Naive thymus-derived CD8-positive, alpha-beta T cell (primary cell): ENCODE data around the gene FLYWCH1. TPM values are rescaled to one million over a fixed set of nuclear protein-coding genes. Genes with fewer than 3 reads are reported as not detected.
A peak's percentile ranks its signal among the peaks of the same experiment; 100 is the strongest.

Source experiments
- ATAC-seq, 2 donors: fragments of 150-1000 bp; cut with Tn5 transposase in 1 of 2; sonication (Bioruptor Pico), chemical (Tn5 transposase) in 1 of 2; 1 replicate in 1 of 2; 2 replicates in 1 of 2; pipeline ENCODE4 v1.10.0; 2021; ENCODE audit warnings: mild to moderate bottlenecking in 2 of 2, moderate library complexity in 2 of 2
- POLR2A ChIA-PET: fragments of 350-600 bp; sonication (Branson Sonifier 250); formaldehyde crosslinking; loops from one replicate; lab custom pipeline; 2021; ENCODE audit warnings: antibody characterized with exemption; lab: Charles Lee
- DNase-seq, 10 donors: peaks; one replicate each; pipeline versions ENCODE4 v3.0.0 to v3.0.0-alpha.2; 2020 to 2022
- H3K27ac Mint-ChIP-seq, 10 donors: one replicate each; pipeline ENCODE4 v1.8.0; 2020 to 2022; ENCODE audit warnings: mild to moderate bottlenecking in 10 of 10, mixed read lengths in 10 of 10, moderate library complexity in 4 of 10, inconsistent platforms in 1 of 10
- H3K27me3 Mint-ChIP-seq, 5 donors: one replicate each; pipeline ENCODE4 v1.8.0; 2021 to 2022; ENCODE audit warnings: mixed read lengths in 5 of 5
- H3K36me3 Mint-ChIP-seq, 3 donors: one replicate each; pipeline ENCODE4 v1.8.0; 2020 to 2022; ENCODE audit warnings: mixed read lengths in 3 of 3, mild to moderate bottlenecking in 2 of 3, inconsistent platforms in 1 of 3
- H3K4me1 Mint-ChIP-seq, 4 donors: one replicate each; pipeline ENCODE4 v1.8.0; 2021 to 2022; ENCODE audit warnings: mixed read lengths in 4 of 4
- H3K4me3 Mint-ChIP-seq, 10 donors: one replicate each; pipeline ENCODE4 v1.8.0; 2020 to 2022; ENCODE audit warnings: mild to moderate bottlenecking in 10 of 10, mixed read lengths in 10 of 10, moderate library complexity in 6 of 10, inconsistent platforms in 1 of 10
- H3K9me3 Mint-ChIP-seq, 9 donors: one replicate each; pipeline ENCODE4 v1.8.0; 2020 to 2022; ENCODE audit warnings: mixed read lengths in 9 of 9, mild to moderate bottlenecking in 3 of 9, inconsistent platforms in 1 of 9, moderate library complexity in 1 of 9
- polyA plus RNA-seq, 3 donors: library from polyadenylated mRNA; unstranded; fragments of 300-500 nt; fragmentation: Illumina TruSeq; gene quantifications; one replicate each; pipeline ENCODE4 v1.2.3, GENCODE V29; 2021
- total RNA-seq, 8 experiments: library from RNA in 2 of 8; stranded (reverse) in 2 of 8; gene quantifications; one replicate each; pipeline ENCODE4 v1.2.3 and lab custom pipeline; 2021 to 2026

The FLYWCH1 gene
- total and polyA plus RNA-seq, 5 experiments from 2014 or later, result 5.9 to 113 (median 18.4) TPM

DNA sequence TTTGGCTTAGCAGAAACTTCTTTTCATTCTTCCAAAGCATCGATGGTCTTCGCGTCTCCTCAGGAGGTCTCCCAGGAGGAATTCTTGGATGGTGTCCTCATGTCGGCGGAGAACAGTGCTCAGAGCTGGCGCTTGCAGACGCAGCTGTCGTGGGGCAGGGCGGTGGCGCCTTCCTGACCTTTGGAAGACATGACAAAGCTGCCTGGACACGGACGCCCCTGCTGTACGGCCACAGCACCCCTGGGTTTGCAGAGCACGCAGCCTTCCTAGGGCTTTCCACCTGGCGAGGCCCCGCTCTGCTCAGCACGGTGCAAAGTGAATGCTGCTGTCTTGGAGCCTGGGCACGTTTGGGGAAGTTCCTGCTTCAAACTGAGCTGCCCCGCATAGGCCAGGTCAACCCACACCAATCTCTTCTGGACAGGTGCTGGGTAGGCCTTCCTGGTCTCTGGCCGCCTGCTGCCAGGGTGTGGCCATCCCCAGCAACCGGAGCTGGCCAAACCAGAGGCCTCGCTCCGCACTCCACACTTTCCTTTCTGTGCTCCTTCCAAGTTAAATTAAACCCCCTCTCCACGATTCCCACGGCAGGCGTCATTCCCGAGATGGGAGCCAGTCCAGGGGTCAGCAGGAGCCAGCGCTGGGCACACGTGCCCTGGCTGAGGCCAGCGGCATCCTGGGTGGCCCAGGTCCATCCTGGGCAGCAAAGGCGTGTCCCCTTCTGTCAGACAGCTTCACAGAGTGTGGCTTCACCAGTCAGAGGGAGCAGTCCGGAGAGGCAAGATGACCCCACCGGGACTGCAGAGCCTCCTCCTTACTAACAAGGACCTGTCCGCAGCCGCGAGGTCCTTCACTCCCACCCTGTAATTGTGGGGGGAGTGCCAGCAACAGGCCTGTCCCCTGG is 37.3 kb downstream of the FLYWCH1 start:
- H3K4me3 Mint-ChIP-seq, result no peak overlapping the region
- no peak for ATAC-seq
- POLR2A ChIA-PET, result no interaction called here

GRCh38 chr16:2949705-2950352 is 38.1 kb downstream of the FLYWCH1 start:
- Mint-ChIP-seq H3K27ac (no peak overlapping the region), H3K9me3 (no peaks in the 10 kb centered on the region), H3K27me3 (peaks cover 0 to 4% (median 0%) of the 10 kb centered on the region in 5 donors), H3K4me3 (peak overlapping the region in 1 of 10 donors; percentile 19), H3K4me1 (peaks cover 0 to 11% (median 3%) of the 10 kb centered on the region in 4 donors), H3K36me3 (peaks cover 0 to 7% (median 6%) of the 10 kb centered on the region in 3 donors)
- DNase-seq (peak in 1 of 10 donors; percentile 54), ATAC-seq (no peak)
- POLR2A ChIA-PET, result no interaction called here

More for the DNA sequence above, 37.3 kb downstream of the FLYWCH1 start:
- Mint-ChIP-seq H3K27me3 (peaks cover 0 to under 1% (median 0%) of the 10 kb centered on the region in 5 donors), H3K27ac (peak overlapping the region in 1 of 10 donors; percentile 4), H3K36me3 (peaks cover 0 to 8% (median 6%) of the 10 kb centered on the region in 3 donors), H3K4me1 (peaks cover 0 to 7% (median 2%) of the 10 kb centered on the region in 4 donors), H3K9me3 (no peaks in the 10 kb centered on the region)
- DNase-seq, result peak in 1 of 10 donors; percentile 54

- no peak overlapping the region for H3K4me3 Mint-ChIP-seq
- POLR2A ChIA-PET, result no interaction called here
- H3K36me3 Mint-ChIP-seq, result peaks cover 0 to 7% (median 6%) of the 10 kb centered on the region in 3 donors
- DNase-seq, result peak in 1 of 10 donors; percentile 37
- no peak overlapping the region for H3K27ac Mint-ChIP-seq
- H3K27me3 Mint-ChIP-seq, result peaks cover 0 to 4% (median 0%) of the 10 kb centered on the region in 5 donors
- H3K4me1 Mint-ChIP-seq, result peaks cover 0 to 11% (median 3%) of the 10 kb centered on the region in 4 donors
- no peaks in the 10 kb centered on the region for H3K9me3 Mint-ChIP-seq
- no peak for ATAC-seq
Measured at GRCh38 chr16:2950353-2950724, 38.6 kb downstream of the FLYWCH1 start.

- Mint-ChIP-seq H3K27me3 (peaks cover 0 to 4% (median 0%) of the 10 kb centered on the region in 5 donors), H3K9me3 (no peaks in the 10 kb centered on the region), H3K4me3 (no peak overlapping the region), H3K4me1 (peaks cover 0 to 11% (median 3%) of the 10 kb centered on the region in 4 donors), H3K36me3 (peaks cover 0 to 7% (median 6%) of the 10 kb centered on the region in 3 donors), H3K27ac (no peak overlapping the region)
- POLR2A ChIA-PET, result no interaction called here
- DNase-seq (no peak), ATAC-seq (no peak)
Measured at GRCh38 chr16:2950773-2951172, 39.0 kb downstream of the FLYWCH1 start.

DNA sequence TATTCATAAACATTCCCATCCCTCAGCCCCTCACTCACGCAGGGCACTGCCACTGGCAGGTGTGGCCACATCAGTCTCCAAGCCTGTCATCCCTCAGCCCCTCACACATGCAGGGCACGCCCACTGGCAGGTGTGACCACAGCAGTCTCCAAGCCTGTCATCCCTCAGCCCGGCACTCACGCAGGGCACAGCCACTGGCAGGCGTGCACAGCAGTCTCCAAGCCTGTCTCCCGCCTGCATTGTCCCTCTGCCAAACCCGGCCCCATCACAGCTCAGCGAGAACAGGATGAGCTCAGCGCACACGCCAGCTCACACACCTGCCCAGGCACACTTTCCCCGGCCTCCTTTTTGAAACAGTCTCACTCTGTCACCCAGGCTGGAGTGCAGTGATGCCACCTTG is 40.9 kb downstream of the FLYWCH1 start:
- DNase-seq, result peak in 1 of 10 donors; percentile 44
- Mint-ChIP-seq H3K27ac (no peak overlapping the region), H3K9me3 (no peaks in the 10 kb centered on the region), H3K36me3 (peaks cover 0 to 3% (median 2%) of the 10 kb centered on the region in 3 donors), H3K27me3 (peaks cover 3 to 17% (median 7%) of the 10 kb centered on the region in 5 donors), H3K4me3 (no peak overlapping the region), H3K4me1 (peaks cover 0 to 11% (median 3%) of the 10 kb centered on the region in 4 donors)
- no peak for ATAC-seq
- POLR2A ChIA-PET, result interaction anchor here (1.3 kb wide), 1 partner anchor 10 kb away, joined by 3 read pairs; no protein-coding TSS in a partner anchor

- POLR2A ChIA-PET, result interaction anchor here (0.7 kb wide), 1 partner anchor 21 kb away, joined by 5 read pairs; no protein-coding TSS in a partner anchor
- DNase-seq (peak in 1 of 10 donors; percentile 27), ATAC-seq (no peak)
- Mint-ChIP-seq H3K27me3 (peaks cover 3 to 17% (median 7%) of the 10 kb centered on the region in 5 donors), H3K36me3 (peaks cover 0 to 3% (median 0%) of the 10 kb centered on the region in 3 donors), H3K4me3 (no peak overlapping the region), H3K9me3 (no peaks in the 10 kb centered on the region), H3K27ac (no peak overlapping the region), H3K4me1 (peaks cover 0 to 11% (median 3%) of the 10 kb centered on the region in 4 donors)
Measured at GRCh38 chr16:2953706-2954627, 42.2 kb downstream of the FLYWCH1 start.

DNA sequence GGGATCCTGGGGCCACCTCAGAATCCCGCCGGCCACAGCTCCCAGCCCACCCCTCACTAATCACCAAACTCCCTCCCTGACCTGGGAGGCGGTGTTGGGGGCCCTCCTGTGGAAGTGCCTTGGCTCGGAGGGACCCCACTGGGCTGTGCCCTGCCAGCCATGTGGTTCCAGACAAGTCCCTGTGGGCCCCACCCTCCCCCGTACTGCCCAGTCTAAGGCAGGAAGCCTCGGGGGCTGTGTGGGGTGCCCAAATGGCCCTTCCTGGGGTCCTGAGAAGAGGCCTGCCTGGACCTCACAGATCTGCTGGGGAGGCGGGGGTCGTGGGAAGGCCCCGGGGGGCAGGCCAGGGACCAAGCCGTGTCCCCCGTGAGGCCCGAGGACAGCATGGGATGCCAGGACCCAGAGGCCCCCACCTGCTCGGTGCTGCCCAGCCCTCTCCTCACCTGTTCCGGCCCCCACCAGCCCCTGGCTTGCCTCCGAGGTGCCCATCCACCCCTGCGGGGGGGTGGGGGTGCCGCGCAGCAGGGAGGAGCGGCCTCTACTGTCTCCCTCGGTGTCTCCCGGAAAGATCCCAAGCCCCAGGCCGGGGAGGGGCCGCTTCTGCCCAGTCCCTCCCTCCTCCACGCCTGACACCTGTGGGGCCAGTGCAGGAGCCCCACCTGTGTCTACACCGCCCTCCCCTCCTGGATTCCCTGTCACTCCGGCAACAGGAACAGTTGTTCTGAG is 43.1 kb downstream of the FLYWCH1 start:
- POLR2A ChIA-PET, result no interaction called here
- Mint-ChIP-seq H3K9me3 (no peaks in the 10 kb centered on the region), H3K27me3 (peaks cover 3 to 18% (median 7%) of the 10 kb centered on the region in 5 donors), H3K36me3 (no peaks in the 10 kb centered on the region), H3K27ac (no peak overlapping the region), H3K4me1 (peaks cover 0 to 11% (median 3%) of the 10 kb centered on the region in 4 donors), H3K4me3 (no peak overlapping the region)
- DNase-seq (peak in 1 of 10 donors; percentile 53), ATAC-seq (no peak)

DNA sequence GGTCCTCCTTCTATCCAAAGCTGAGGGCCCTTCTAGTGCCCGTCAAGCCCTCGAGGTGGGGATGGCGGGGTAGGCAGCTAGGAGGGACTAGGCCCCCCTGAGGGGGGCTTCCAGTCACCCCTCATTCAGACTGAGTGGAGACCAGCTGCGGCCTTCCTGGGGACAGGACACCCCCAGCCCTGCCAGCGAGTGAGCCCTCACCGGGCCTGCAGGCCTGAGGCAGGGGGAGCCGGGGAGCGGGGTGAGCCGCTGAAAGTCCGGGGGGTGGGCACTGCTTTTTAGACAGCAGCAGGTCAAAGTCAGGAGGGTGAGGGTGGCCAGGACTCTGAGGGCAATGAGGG is 43.7 kb downstream of the FLYWCH1 start:
- H3K4me3 Mint-ChIP-seq, result no peak overlapping the region
- no peaks in the 10 kb centered on the region for H3K9me3 Mint-ChIP-seq
- H3K27ac Mint-ChIP-seq, result no peak overlapping the region
- H3K4me1 Mint-ChIP-seq, result peaks cover 0 to 11% (median 3%) of the 10 kb centered on the region in 4 donors
- peak in 1 of 10 donors; percentile 62 for DNase-seq
- H3K36me3 Mint-ChIP-seq, result no peaks in the 10 kb centered on the region
- H3K27me3 Mint-ChIP-seq, result peaks cover 3 to 22% (median 7%) of the 10 kb centered on the region in 5 donors
- POLR2A ChIA-PET, result no interaction called here
- ATAC-seq, result no peak

- no peak overlapping the region for H3K27ac Mint-ChIP-seq
- POLR2A ChIA-PET, result no interaction called here
- H3K36me3 Mint-ChIP-seq, result no peaks in the 10 kb centered on the region
- peaks cover 0 to 11% (median 3%) of the 10 kb centered on the region in 4 donors for H3K4me1 Mint-ChIP-seq
- no peaks in the 10 kb centered on the region for H3K9me3 Mint-ChIP-seq
- DNase-seq, result peak in 1 of 10 donors; percentile 47
- ATAC-seq, result no peak
- H3K4me3 Mint-ChIP-seq, result no peak overlapping the region
- peaks cover 3 to 22% (median 7%) of the 10 kb centered on the region in 5 donors for H3K27me3 Mint-ChIP-seq
Measured at GRCh38 chr16:2955779-2956578, 44.2 kb downstream of the FLYWCH1 start.

DNA sequence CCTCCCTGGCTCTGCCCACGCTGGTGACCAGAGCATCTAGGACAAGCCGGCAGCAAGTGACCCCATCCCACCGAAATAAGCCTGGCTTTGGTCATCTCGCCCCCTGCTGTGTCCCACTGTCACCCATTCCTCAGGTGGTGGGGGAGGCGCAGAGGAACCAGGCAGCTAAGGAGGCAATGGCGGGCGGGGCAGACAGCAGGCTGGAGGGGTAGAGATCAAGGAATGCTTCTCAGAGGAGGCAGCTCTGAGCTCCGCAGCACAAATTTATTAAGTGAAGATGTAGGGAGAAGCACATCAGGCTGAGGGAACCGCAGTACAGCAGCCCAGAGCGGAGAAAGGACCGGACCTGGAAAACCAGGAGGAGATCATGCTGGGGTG is 44.8 kb downstream of the FLYWCH1 start:
- Mint-ChIP-seq H3K36me3 (no peaks in the 10 kb centered on the region), H3K27me3 (peaks cover 3 to 22% (median 7%) of the 10 kb centered on the region in 5 donors)
- POLR2A ChIA-PET, result no interaction called here

DNA sequence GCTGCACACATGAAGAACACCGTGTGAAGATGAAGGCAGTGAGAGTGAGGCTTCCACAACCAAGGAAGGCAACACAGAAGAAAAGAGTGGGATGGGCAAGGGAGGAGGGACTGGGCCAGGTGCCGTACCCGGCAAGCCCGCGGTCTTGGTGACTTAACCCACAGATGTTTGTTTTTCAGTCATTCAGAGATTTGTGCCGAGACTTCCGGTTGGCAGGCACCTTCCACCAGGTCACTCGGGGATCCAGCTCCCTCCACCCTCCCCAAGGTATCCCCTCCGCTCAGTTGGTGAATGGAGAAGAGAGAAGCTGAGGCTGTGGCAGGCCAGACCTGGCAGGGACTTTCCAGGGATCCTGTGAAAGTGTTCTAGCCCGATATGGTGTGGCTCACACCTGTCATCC is 47.5 kb downstream of the FLYWCH1 start:
- Mint-ChIP-seq H3K4me3 (no peak overlapping the region), H3K9me3 (no peaks in the 10 kb centered on the region), H3K27me3 (peaks cover 3 to 39% (median 14%) of the 10 kb centered on the region in 5 donors), H3K4me1 (peaks cover 7 to 23% (median 18%) of the 10 kb centered on the region in 4 donors), H3K36me3 (no peaks in the 10 kb centered on the region), H3K27ac (no peak overlapping the region)
- POLR2A ChIA-PET, result interaction anchor here (0.6 to 1.2 kb wide), 3 partner anchors 28 to 1001 kb away, joined by 3 to 6 read pairs (median 3); partner anchors contain the start of gene SRRM2
- ATAC-seq (no peak), DNase-seq (peak in 1 of 10 donors; percentile 45)

More for the DNA sequence above, 44.8 kb downstream of the FLYWCH1 start:
- Mint-ChIP-seq H3K4me1 (peaks cover 0 to 11% (median 2%) of the 10 kb centered on the region in 4 donors), H3K9me3 (no peaks in the 10 kb centered on the region), H3K27ac (peak overlapping the region in 1 of 10 donors; percentile 48), H3K4me3 (no peak overlapping the region)
- no peak for ATAC-seq
- peak in 1 of 10 donors; percentile 42 for DNase-seq
